ENCODE data around the gene TBC1D4.

DNA sequence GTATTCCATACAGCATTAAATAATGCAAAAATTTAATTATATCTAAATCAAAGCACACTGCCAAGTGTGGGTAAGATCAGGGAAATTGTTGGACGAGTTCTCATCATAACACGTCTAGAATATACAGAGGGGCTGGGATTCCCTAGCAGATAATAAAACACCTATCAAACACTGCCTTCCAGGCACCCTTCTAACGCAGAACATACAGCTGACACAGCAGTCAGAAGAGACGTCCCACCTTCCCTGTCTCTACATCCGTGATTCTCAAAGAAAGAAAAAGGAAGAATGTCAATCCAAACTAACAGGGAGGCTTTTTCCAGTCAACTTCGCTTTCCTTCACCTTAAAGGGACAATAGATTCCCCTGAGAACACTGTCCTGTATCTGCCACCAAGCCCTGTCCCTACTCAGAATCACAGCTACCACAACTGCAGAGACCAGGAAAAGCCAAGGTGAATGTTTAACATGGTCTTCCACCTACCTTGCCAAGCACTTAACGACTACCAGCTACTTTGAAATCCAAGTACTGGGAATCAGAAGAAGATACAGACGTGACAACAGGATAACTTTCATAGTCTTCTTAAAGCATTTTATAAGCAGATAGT lies 38.5 kb downstream of the TBC1D4 start:
- TF ChIP-seq CTCF (IDR thresholded peaks at IDR 0.05) (no peak), POLR2A (IDR thresholded peaks at IDR 0.05) (no peak)
